ENCODE measurements around the gene ARHGAP29. TPM values are rescaled to one million over a fixed set of nuclear protein-coding genes. Genes with fewer than 3 reads are reported as not detected.

The ARHGAP29 gene, protein sequence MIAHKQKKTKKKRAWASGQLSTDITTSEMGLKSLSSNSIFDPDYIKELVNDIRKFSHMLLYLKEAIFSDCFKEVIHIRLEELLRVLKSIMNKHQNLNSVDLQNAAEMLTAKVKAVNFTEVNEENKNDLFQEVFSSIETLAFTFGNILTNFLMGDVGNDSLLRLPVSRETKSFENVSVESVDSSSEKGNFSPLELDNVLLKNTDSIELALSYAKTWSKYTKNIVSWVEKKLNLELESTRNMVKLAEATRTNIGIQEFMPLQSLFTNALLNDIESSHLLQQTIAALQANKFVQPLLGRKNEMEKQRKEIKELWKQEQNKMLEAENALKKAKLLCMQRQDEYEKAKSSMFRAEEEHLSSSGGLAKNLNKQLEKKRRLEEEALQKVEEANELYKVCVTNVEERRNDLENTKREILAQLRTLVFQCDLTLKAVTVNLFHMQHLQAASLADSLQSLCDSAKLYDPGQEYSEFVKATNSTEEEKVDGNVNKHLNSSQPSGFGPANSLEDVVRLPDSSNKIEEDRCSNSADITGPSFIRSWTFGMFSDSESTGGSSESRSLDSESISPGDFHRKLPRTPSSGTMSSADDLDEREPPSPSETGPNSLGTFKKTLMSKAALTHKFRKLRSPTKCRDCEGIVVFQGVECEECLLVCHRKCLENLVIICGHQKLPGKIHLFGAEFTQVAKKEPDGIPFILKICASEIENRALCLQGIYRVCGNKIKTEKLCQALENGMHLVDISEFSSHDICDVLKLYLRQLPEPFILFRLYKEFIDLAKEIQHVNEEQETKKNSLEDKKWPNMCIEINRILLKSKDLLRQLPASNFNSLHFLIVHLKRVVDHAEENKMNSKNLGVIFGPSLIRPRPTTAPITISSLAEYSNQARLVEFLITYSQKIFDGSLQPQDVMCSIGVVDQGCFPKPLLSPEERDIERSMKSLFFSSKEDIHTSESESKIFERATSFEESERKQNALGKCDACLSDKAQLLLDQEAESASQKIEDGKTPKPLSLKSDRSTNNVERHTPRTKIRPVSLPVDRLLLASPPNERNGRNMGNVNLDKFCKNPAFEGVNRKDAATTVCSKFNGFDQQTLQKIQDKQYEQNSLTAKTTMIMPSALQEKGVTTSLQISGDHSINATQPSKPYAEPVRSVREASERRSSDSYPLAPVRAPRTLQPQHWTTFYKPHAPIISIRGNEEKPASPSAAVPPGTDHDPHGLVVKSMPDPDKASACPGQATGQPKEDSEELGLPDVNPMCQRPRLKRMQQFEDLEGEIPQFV
- 1 to 10 TPM in 1 of 2 donors, under 1 TPM in 1; 0.69 to 10.0 TPM for total RNA-seq

DNA sequence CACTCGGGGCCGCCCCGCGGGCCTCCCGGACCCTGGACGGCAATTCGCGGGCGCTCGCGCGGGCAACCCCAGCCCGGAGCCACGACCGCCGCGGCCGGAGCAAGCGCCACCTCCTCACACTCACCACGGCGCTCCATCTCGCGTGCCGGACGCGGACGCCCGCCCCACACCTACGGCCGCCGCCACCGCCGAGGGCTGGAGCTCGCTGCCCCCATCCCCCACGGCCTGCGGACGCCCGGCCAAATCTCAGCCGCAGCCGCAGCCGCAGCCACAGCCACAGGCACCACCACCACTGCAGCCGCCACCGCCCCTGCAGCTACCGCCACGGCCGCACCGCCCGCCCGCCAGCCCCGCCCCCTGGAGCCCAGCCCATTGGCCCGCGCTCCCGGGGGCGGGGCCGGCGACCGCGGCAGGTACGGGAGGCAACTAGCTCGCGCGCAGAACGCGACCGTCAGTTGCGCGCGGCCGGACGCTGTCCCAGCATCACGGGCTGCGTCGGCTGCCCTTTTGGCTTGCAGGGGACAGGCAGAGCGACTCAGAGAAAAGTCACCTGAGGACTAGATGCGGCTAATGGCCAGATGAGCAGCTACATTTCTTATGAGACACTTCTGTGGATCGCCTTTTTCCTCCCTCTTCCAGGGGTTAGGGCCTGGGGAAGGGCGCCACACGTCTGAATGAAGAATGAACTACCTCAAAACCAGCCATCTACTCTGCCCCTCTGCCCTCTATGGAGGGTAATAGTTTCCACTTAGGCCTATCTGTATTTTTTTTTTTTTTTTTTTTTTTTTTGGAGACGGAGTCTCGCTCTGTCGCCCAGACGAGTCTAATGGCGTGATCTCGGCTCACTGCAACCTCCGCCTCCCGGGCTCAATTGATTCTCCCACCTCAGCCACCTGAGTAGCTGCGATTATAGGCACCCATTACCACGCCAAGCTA is at the start of gene ARHGAP29:
Gene ARHGAP29 (minus strand): TSS at position 294 of the 936 bp plus-strand sequence. CDS start 5,973 bp downstream, outside the sequence.

Other genes starting within 250 kb of the ARHGAP29 start
- gene ABCA4, start 116.4 kb downstream of the ARHGAP29 start, total RNA-seq: not detected
- gene ABCD3, start 180.8 kb upstream of the ARHGAP29 start, total RNA-seq: 10 to 100 TPM; 42.3 to 48.3 TPM

Data from melanocyte of skin (primary cell).